Stimulated activated CD4-positive, alpha-beta T cell treated with anti-CD3 and anti-CD28 coated beads, Interleukin-4, amount 100 ng/mL, for 1 hour (primary cell): ENCODE results near the gene CACNB1.
"Not testable (repeated sequence)": the region's sequence is repeated elsewhere in the genome, so short reads cannot be mapped to it uniquely, and the experiment has no call there.

Experiments
- DNase-seq: peaks from one replicate; pipeline ENCODE4 v3.0.0-alpha.2; 2020

CACNB1 gene

DNA sequence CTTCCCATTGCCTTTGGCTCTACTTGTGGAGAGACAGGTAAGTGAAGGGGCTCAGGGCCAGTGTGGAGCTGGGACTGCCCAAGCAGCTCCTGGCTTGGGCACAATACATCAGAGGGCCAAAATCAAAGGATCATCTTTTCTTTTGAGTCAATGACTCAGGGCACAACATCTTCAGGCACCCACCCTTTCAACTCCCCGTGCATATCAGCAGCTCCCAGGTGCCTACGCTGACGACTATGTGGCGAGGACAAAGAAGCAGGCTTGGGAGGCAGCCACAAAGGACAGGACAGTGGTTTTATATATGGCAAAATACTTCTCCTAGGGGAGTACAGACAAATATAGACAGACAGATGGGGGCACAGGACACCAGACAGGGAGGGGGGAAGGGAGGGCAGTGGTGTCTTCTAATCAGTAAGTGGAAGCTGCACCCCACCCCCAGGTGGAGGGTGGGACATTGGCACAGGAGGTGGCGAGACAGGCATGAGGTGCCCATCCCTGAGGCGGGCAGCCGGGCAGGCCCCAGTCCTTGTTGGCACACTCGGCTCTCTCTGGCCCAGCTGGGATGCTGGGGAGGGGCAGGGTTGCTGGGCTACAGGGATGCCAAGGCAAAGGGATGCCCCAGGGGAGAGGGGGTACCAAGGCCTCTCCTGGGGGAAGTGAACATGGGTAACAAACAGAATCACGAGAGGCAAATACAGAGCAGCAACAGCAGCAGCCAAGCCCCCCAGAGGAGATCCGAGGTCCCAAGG is 23.8 kb downstream of the CACNB1 start:
- DNase-seq: no peak

GRCh38 chr17:39173080-39173479 is 24.4 kb downstream of the CACNB1 start:
- no peak for DNase-seq

DNA sequence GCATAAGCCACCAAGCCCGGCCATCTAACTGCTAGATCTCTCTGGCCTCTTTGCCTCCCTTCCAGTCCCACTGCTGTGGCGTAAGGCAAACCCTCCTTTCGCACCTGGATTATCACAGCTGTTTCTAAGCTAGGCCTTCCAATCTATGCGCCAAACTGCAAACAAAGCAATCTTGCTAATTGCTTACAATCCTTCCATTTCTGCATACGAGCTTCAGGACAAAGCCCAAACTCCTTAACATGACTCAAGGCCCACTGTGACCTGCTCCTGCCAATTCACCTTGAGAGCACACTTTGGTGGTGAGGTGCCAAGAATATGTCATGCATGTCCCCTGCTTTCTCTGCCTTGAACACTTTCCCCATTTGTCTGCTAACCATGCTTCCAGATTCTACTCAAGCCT is 25.5 kb downstream of the CACNB1 start:
- DNase-seq: no peak

DNA sequence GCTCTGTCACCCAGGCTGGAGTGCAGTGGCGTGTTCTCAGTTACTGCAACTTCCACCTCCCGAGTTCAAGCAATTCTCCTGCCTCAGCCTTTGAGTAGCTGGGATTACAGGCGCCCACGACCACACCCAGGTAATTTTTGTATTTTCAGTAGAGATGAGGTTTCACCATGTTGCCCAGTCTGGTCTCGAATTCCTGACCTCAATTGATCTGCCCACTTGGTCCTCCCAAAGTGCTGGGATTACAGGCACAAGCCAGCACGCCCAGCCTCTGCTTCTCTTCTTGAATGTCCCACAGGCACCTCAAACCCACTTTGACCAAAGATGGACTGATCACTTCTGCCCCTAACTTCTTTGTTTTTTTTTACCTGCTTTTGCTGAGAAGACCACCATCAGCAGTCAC is 26.9 kb downstream of the CACNB1 start:
- DNase-seq: no peak

GRCh38 chr17:39170109-39170508 is 27.4 kb downstream of the CACNB1 start:
- DNase-seq: no peak

GRCh38 chr17:39169518-39169917 is 28.0 kb downstream of the CACNB1 start:
- no peak for DNase-seq

GRCh38 chr17:39169101-39169500 is 28.4 kb downstream of the CACNB1 start:
- no peak for DNase-seq

DNA sequence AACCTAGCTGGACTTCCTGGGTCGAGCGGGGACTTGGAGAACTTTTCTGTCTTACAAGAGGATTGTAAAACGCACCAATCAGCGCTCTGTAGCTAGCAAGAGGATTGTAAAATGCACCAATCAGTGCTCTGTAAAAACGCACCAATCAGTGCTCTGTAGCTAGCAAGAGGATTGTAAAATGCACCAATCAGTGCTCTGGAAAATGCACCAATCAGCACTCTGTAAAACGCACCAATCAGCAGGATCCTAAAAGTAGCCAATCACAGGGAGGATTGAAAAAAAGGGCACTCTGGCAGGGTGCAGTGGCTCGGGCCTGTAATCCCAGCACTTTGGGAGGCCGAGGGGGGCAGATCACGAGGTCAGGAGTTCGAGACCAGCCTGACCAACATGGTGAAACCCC is 29.0 kb downstream of the CACNB1 start:
- not testable (repeated sequence) for DNase-seq

DNA sequence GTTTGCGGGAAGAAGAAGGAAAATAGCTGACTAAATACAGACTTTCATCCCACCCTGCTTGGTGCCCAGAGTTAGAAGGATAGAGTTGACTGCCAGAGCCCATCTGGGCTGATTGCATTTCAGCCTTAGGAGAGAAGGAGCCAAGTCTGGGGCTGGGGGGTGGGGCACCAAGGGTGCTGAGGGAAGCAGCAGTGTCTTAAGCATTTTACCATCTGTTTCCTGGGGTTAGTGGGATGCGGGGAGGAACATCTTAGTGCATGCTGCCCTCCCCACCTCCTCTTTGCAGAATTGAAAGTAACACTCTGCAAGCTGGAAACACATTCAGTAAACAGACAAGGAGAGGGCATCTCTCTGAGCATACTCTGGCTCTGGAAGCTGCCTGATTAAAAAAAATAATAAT is 30.0 kb downstream of the CACNB1 start:
- no peak for DNase-seq

DNA sequence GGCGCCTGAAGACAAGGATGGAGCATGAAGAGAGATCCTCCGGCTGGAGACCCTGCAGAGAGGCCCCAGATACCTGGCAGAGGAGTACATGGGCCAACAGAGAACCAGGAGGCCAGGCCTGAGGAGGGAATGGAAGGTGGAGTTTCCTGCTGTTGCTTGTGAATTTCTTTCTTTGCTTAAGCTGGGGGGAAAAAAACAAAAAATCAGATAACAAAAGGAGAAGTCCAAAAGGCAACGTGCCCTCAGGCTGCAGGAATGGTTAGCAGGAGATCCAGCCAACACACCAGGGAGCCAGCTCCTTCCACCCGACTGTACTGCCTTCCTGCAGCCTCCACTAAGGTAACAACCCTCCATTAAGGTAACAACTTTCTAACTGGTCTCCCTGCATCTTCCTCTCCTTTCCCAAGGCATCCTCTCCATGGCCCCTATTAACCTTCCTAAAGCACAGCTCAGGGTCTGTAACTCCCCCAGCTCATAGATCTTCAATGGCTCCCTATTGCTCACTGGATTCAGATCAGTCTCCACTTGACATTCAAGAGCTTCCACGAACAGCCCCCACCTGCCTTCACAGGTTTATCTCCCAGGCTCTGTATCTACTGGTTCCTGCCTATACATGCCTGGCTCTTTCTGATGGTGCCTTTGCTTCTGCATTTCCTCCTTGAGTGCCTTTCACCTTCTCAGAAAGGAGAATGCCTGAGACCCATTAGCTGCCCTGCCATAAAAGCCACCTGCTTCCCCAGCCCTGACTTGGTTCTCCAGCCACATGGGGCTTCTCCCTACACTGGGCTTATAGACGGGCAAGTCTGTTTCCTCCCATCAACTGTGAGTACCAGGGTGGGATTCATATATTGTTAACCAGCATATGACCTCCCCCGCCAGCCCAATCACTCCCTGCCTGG is 30.8 kb downstream of the CACNB1 start:
- no peak for DNase-seq

DNA sequence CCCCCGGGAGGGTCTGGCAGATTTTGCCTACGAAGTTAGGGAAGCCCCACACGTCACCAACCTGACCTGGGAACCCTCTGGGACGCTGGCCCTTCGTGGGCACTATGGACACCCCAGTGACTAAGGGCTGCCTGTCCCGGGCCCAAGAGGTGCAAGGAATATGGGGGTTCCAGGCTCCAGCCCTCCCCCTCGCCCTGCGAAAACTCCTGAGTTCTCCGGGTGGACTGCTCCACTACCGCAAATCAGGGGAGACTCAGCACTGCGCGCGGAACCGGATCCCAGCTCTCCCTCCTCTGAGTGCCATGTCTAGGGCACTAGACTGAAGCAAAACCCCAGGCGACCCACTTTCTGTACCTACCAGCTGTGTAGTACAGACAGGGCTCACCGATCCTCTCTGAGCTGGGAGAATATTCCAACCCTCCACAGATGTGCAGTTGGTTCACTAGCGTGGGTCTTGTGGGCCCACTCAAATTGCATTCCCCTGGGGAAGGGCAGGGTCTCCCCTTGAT is 31.6 kb downstream of the CACNB1 start, which contains the start of gene ARL5C:
TSS of gene ARL5C (minus strand) at position 321 of the 509 bp plus-strand sequence. CDS start 401 bp downstream, outside the sequence.
- no peak for DNase-seq

DNA sequence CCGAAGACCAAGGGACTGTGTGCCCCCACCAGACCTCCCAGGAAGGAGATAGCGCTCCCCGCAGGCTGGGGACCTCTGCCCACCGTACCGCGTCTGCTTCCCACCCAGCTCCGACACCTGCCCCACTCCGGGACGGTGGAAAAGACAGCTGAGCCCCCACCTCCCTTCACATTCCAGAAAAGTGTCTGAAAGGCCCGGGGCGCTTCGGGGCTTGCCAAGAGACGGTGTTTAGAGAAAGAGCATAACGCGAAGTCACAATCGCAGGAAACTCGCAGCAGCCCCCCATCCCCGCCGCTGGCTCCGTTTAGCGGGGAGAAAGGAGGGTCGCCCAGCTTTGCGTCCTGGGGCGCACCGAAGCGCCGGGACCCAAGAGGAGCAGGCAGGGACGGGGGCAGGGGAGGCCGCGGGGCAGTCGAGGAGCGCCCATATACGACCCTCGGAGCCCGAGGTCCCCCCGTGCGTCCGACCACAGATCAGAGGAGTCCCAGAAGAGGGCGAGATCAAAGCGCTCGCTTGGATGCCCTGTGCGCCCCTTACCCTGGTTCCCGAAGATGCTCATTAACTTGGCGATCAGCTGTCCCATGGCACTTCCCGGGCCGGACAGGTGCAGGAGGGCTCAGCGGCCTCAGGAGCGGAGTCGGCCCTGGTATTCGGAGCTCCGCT is 32.2 kb downstream of the CACNB1 start:
- no peak for DNase-seq

- peak; percentile 75 for DNase-seq
Measured at GRCh38 chr17:39164675-39165143, 32.8 kb downstream of the CACNB1 start.

DNA sequence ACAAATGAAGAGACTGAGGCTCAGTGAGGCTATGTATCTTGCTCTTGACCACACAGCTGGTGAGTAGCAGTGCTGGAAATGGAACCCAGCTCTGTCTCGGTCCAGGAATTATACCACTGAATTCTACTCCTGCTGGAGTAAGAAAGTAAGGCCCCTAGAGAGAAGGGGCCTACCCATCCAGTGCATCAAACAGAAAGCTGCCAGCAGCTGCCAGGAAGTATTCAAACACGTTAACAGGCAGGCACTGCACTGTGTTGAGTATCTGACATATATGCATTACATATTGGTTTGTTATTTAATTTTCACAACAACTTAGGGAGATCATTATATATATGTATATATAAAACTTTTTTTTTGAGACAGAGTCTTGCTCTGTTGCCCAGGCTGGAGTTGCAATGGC is 35.5 kb downstream of the CACNB1 start:
- DNase-seq: no peak

DNA sequence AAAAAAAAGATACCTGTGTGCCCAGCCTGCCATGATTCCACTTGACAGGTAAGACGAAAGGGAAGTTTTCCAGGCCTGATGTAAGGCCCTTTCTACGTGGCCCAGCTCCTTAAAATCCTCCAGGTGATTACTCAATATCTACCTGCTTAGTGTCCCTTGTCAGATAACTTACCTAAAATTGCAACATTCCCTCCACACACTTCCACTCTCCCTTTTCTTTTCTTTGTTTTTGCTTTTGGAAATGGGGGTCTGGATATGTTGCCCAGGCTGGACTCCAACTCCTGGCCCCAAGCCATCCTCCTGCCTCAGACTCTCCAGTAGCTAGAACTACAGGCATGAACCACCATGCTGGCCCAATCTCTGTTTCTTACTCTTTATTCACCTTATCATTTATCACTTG is 38.8 kb downstream of the CACNB1 start:
- no peak for DNase-seq

DNA sequence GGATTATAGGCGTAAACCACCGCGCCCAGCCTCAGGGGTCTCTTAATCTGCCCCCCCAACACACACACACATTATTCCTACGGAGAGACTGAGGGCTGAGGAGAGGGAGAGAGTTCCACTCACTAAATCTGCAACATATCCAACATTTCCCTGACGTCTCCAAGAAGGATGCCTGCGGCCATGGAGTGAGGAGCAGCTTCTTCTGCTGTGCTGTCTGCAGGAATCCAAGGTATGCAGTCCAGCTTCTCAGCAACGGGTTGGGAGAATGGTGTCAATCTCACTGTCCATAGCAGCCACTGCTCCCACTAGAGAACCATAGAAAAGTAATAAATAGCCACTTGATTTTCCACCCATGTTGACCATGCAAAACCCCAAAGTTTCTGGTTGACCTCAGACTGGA is 41.0 kb downstream of the CACNB1 start:
- DNase-seq: no peak

DNA sequence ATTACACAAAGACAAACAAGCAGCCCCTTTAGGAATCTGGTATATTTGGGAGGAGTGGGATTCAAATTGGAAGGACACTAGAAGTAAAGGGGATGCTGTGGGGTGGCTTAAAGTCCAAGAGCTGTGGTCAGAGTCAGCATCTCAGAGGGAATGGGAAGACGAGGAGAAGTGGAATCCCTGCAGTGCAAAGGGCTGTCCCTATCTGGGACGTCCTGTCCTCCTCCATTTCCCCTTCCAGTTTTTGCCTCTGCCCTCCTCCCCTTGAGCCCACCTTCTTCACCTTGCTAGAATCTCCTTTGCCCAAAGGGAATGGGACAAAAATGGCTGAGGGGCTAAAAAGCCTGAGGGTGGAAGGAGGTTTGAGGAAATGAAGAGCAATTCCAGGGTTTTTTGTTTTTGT is 41.8 kb downstream of the CACNB1 start:
- DNase-seq: no peak

- DNase-seq: peak; percentile 92
Measured at GRCh38 chr17:39153599-39154051, 43.8 kb downstream of the CACNB1 start.

- peak; percentile 25 for DNase-seq
Measured at GRCh38 chr17:39151943-39152818, 45.3 kb downstream of the CACNB1 start.

GRCh38 chr17:39151150-39151942 is 46.1 kb downstream of the CACNB1 start, which contains the start of gene PLXDC1:
PLXDC1 (minus strand) TSS chr17:39151637; CDS start chr17:39151437, 200 bp downstream.
- peak; percentile 24 for DNase-seq

GRCh38 chr17:39150795-39151149 is 46.7 kb downstream of the CACNB1 start:
- no peak for DNase-seq
